BLaER1 treated with 17β-estradiol and CSF1 and Interleukin-3, amounts not matched to agents 10 nM and 100 nM (cell line): ENCODE data around the gene NR2C2.

Experiments
- H3K27ac ChIP-seq, 11 experiments: shearing (Covaris generic); formaldehyde crosslinking; 2 replicates each; pipeline ENCODE4 v1.8.1; 2022
- H3K27me3 ChIP-seq, 11 experiments: shearing (Covaris generic); formaldehyde crosslinking; 2 replicates each; pipeline ENCODE4 v1.8.1; 2022
- H3K36me3 ChIP-seq, 11 experiments: shearing (Covaris generic); formaldehyde crosslinking; 2 replicates each; pipeline ENCODE4 v1.8.1; 2022
- H3K4me1 ChIP-seq, 10 experiments: shearing (Covaris generic); formaldehyde crosslinking; 2 replicates each; pipeline ENCODE4 v1.8.1; 2022
- H3K4me2 ChIP-seq, 11 experiments: shearing (Covaris generic); formaldehyde crosslinking; 2 replicates each; pipeline ENCODE4 v1.8.1; 2022
- H3K4me3 ChIP-seq, 10 experiments: shearing (Covaris generic); formaldehyde crosslinking; 2 replicates each; pipeline ENCODE4 v1.8.1; 2022
- H3K9ac ChIP-seq, 11 experiments: shearing (Covaris generic); formaldehyde crosslinking; 2 replicates each; pipeline ENCODE4 v1.8.1; 2022
- H3K9me3 ChIP-seq, 11 experiments: shearing (Covaris generic); formaldehyde crosslinking; replicated peaks in 1 of 11; 2 replicates each; pipeline ENCODE4 v1.8.1; 2022
- H4K20me1 ChIP-seq, 11 experiments: shearing (Covaris generic); formaldehyde crosslinking; 2 replicates each; pipeline ENCODE4 v1.8.1; 2022
- Cebpa-rat ChIP-seq, 11 experiments: shearing (Covaris generic); IDR thresholded peaks; 2 replicates each; pipeline ENCODE4 v1.8.1; 2022

Gene NR2C2

DNA sequence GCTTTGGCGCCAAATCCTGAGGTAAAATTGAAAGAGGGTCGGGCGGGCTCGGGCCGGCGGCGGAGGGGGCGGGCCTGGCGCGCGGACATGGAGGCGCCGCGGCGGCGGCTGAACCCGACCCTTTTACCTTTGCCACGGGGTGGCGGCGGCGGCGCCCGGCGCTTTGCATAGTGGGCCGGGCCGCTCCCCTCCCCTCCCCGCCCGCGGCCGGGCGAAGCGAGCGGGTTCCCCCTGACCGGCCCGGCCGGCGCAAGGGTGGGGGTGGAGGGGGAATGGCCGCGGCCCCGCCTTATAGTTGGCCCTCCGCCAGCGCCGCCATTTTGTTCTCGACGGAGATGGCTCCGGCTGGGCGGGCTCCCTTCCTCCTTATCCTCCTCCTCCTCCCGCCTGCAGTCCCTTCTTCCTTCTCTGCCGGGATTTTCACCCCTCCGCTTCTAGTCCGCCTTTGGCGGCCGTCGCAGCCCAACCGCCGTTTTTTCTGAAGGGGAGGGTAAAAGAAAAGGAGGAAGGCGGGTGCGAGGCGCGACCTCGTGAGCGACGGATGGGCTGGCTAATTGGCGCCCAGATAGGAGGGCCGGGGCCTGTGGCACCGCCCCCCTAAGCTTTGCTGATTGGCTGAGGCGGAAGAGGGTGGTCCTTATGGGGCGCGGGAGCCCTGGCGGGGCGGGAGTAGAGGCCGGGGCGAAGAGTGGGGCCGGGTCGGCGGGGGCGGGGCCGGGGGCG, 664 bp downstream of the NR2C2 start:
- H3K36me3 ChIP-seq = peaks cover 26 to 63% (median 43%) of the 10 kb centered on the region in 11 experiments
- H3K27ac ChIP-seq = peak overlapping the region; percentile 92 to 99 (median 98)
- no peak for TF ChIP-seq Cebpa-rat (IDR thresholded peaks at IDR 0.05)
- peak overlapping the region; percentile 71 to 89 (median 77) for H3K4me3 ChIP-seq
- peak overlapping the region; percentile 25 to 95 (median 85); a peak in 12 of 22 replicates for H3K4me2 ChIP-seq
- H4K20me1 ChIP-seq = peaks cover 24 to 74% (median 48%) of the 10 kb centered on the region in 11 experiments; a peak in 19 of 22 replicates
- H3K4me1 ChIP-seq = peaks cover 29 to 44% (median 35%) of the 10 kb centered on the region in 10 experiments
- H3K9ac ChIP-seq = peak overlapping the region; percentile 89 to 99 (median 96)
- no peaks in the 10 kb centered on the region for H3K9me3 ChIP-seq
- no peaks in the 10 kb centered on the region for H3K27me3 ChIP-seq

DNA sequence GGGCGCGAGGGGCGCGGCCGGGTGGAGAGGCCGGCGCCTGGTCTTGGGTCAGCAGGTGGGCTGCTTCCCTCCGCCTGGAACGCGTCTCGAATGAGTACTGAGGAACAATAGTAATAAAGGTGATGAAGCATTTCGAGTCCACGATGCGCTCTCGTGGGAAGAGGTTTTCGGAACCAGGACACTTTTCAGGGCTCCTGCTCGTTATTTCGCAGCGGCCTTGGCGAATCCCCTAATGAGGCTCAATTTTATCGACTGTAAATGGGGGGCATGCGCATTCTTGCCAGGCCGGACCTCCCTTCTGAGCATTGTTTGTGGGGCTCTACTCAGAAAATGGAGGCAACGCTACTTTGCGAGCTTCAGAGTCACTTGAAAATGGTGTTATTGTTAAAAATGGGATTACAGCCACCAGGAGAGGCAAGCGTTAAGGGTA, 1.2 kb downstream of the NR2C2 start:
- no peak for TF ChIP-seq Cebpa-rat (IDR thresholded peaks at IDR 0.05)
- peak overlapping the region; percentile 62 to 99 (median 96) for H3K27ac ChIP-seq
- H3K4me1 ChIP-seq = peaks cover 29 to 42% (median 34%) of the 10 kb centered on the region in 10 experiments
- peaks cover 18 to 74% (median 48%) of the 10 kb centered on the region in 11 experiments; a peak in 19 of 22 replicates for H4K20me1 ChIP-seq
- H3K27me3 ChIP-seq = no peaks in the 10 kb centered on the region
- peak overlapping the region; percentile 75 to 99 (median 94) for H3K9ac ChIP-seq
- H3K4me2 ChIP-seq = peak overlapping the region; percentile 88 to 99 (median 96)
- H3K36me3 ChIP-seq = peaks cover 20 to 59% (median 42%) of the 10 kb centered on the region in 11 experiments
- no peaks in the 10 kb centered on the region for H3K9me3 ChIP-seq
- H3K4me3 ChIP-seq = peak overlapping the region; percentile 71 to 89 (median 77)

GRCh38 chr3:14949126-14949525, 1.7 kb downstream of the NR2C2 start:
- H3K27me3 ChIP-seq = no peaks in the 10 kb centered on the region
- peak overlapping the region; percentile 88 to 99 (median 96) for H3K4me2 ChIP-seq
- H3K9ac ChIP-seq = peak overlapping the region; percentile 75 to 99 (median 94)
- peaks cover 13 to 74% (median 45%) of the 10 kb centered on the region in 11 experiments; a peak in 17 of 22 replicates for H4K20me1 ChIP-seq
- TF ChIP-seq Cebpa-rat (IDR thresholded peaks at IDR 0.05) = no peak
- H3K4me3 ChIP-seq = peak overlapping the region; percentile 71 to 89 (median 77)
- H3K9me3 ChIP-seq = no peaks in the 10 kb centered on the region
- H3K36me3 ChIP-seq = peaks cover 17 to 55% (median 36%) of the 10 kb centered on the region in 11 experiments
- H3K4me1 ChIP-seq = peaks cover 29 to 37% (median 33%) of the 10 kb centered on the region in 10 experiments
- peak overlapping the region; percentile 62 to 99 (median 96); a peak in 21 of 22 replicates for H3K27ac ChIP-seq

DNA sequence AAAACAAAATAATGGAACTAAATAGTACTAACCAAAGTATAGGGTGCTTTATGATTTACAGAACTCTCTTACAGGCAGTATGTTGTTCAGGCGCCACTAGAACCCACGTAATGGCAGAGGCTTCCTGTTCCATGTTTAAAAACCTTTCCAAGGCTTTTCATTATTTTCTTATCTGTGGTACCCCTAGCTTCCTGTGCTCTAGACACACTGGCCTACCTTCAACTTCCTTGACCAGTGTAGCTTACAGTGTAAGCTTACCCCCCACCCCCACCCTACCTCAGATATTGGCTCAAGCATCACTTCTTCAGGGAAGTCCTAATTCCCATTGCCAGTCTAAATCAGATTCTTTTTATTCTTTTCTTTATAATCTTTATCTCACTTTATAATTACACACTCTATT, 2.9 kb downstream of the NR2C2 start:
- Histone ChIP-seq H3K9ac (no peak overlapping the region), H3K27me3 (no peaks in the 10 kb centered on the region), H4K20me1 (peaks cover 3 to 74% (median 41%) of the 10 kb centered on the region in 11 experiments; a peak in 16 of 22 replicates), H3K36me3 (peaks cover 5 to 47% (median 26%) of the 10 kb centered on the region in 11 experiments), H3K4me1 (peaks cover 27 to 36% (median 32%) of the 10 kb centered on the region in 10 experiments), H3K9me3 (no peaks in the 10 kb centered on the region), H3K27ac (no peak overlapping the region), H3K4me3 (no peak overlapping the region), H3K4me2 (peak overlapping the region in 10 of 11 experiments; percentile 3 to 98 (median 92); a peak in 12 of 22 replicates)
- TF ChIP-seq Cebpa-rat (IDR thresholded peaks at IDR 0.05) = no peak

DNA sequence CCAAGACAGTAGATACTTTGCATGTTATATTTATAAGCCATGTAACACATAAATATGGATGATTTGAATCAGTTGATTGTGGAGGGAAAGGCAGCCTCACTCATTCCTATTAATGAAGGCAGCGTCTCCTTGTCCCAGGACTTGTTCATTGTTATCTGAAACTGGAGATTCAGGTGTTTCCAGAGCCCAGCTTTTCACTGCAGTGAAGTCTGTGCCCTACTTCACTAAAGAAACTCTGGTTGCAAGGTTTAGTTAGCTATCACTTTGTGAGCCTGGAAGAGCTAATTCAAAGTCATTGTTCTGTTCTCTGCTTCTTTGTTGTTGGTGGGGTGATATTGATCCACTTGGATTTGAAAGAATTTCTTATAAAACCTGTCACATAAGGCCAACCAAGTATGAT, 9.8 kb downstream of the NR2C2 start:
- H3K36me3 ChIP-seq = peaks cover 21 to 51% (median 34%) of the 10 kb centered on the region in 11 experiments; a peak in 21 of 22 replicates
- no peaks in the 10 kb centered on the region for H3K27me3 ChIP-seq
- peak overlapping the region in 3 of 11 experiments; percentile 32 to 46 (median 37); a peak in 4 of 22 replicates for H3K4me2 ChIP-seq
- H4K20me1 ChIP-seq = peaks cover 0 to 96% (median 54%) of the 10 kb centered on the region in 11 experiments; a peak in 18 of 22 replicates
- no peak overlapping the region for H3K9ac ChIP-seq
- no peak overlapping the region for H3K27ac ChIP-seq
- no peak for TF ChIP-seq Cebpa-rat (IDR thresholded peaks at IDR 0.05)
- no peak overlapping the region for H3K4me3 ChIP-seq
- peaks cover 12 to 31% (median 18%) of the 10 kb centered on the region in 10 experiments; a peak in 19 of 20 replicates for H3K4me1 ChIP-seq
- no peaks in the 10 kb centered on the region for H3K9me3 ChIP-seq

- H3K4me2 ChIP-seq = peak overlapping the region in 6 of 11 experiments; percentile 30 to 46 (median 38); a peak in 11 of 22 replicates
Observed at GRCh38 chr3:14957925-14958324, 10.5 kb downstream of the NR2C2 start.

DNA sequence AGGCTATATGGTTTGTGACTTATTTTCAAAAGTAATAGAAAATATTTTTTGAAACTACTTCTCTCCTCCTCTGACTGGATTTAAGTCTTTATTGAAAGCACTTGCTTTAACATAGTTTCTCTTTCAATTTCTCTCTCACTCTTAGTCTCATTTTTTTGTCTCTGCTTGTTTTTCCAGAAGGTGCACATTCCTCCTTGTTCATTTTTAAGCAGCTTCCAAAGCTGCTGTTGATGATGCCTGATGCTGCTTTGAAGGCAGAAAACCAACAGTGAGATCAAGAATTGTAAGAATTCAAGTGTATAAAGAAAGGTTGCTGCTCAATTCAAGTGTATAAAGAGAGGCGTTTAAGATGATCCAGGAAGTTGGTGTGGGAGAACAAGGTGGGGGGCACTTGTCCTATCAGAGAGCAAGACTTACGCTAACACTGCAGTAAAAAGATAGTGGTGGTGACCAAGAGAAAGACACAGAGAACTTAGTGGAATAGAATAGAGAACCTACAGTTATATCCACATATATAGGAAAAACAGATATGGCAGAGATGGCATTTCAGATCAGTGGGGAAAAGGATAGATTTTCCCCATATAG, 12.1 kb downstream of the NR2C2 start:
- no peak overlapping the region for H3K4me3 ChIP-seq
- H3K27ac ChIP-seq = no peak overlapping the region
- peaks cover 4 to 86% (median 49%) of the 10 kb centered on the region in 11 experiments; a peak in 19 of 22 replicates for H4K20me1 ChIP-seq
- H3K27me3 ChIP-seq = no peaks in the 10 kb centered on the region
- peak overlapping the region in 2 of 11 experiments; percentile 16 to 26; a peak in 2 of 22 replicates for H3K4me2 ChIP-seq
- H3K4me1 ChIP-seq = peaks cover 12 to 31% (median 18%) of the 10 kb centered on the region in 10 experiments; a peak in 19 of 20 replicates
- peak overlapping the region in 2 of 11 experiments; percentile 13 to 19; a peak in 2 of 22 replicates for H3K9ac ChIP-seq
- H3K36me3 ChIP-seq = peaks cover 25 to 72% (median 40%) of the 10 kb centered on the region in 11 experiments
- no peaks in the 10 kb centered on the region for H3K9me3 ChIP-seq
- no peak for TF ChIP-seq Cebpa-rat (IDR thresholded peaks at IDR 0.05)

More at GRCh38 chr3:14957925-14958324, 10.5 kb downstream of the NR2C2 start:
- Histone ChIP-seq H3K4me1 (peaks cover 12 to 31% (median 18%) of the 10 kb centered on the region in 10 experiments; a peak in 19 of 20 replicates), H4K20me1 (peaks cover under 1 to 96% (median 52%) of the 10 kb centered on the region in 11 experiments; a peak in 19 of 22 replicates), H3K27me3 (no peaks in the 10 kb centered on the region), H3K9me3 (no peaks in the 10 kb centered on the region), H3K4me3 (no peak overlapping the region), H3K27ac (no peak overlapping the region), H3K36me3 (peaks cover 25 to 58% (median 34%) of the 10 kb centered on the region in 11 experiments), H3K9ac (no peak overlapping the region)
- no peak for TF ChIP-seq Cebpa-rat (IDR thresholded peaks at IDR 0.05)

- H3K4me3 ChIP-seq = no peak overlapping the region
- no peak overlapping the region for H3K9ac ChIP-seq
- H4K20me1 ChIP-seq = peaks cover 0 to 53% (median 25%) of the 10 kb centered on the region in 11 experiments; a peak in 17 of 22 replicates
- H3K27me3 ChIP-seq = no peaks in the 10 kb centered on the region
- no peak overlapping the region for H3K4me2 ChIP-seq
- H3K36me3 ChIP-seq = peaks cover 52 to 85% (median 63%) of the 10 kb centered on the region in 11 experiments
- H3K27ac ChIP-seq = no peak overlapping the region
- TF ChIP-seq Cebpa-rat (IDR thresholded peaks at IDR 0.05) = no peak
- H3K9me3 ChIP-seq = peaks cover 21 to 25% (median 22%) of the 10 kb centered on the region in 11 experiments
- H3K4me1 ChIP-seq = peaks cover 3 to 15% (median 8%) of the 10 kb centered on the region in 10 experiments; a peak in 15 of 20 replicates
Observed at GRCh38 chr3:14962762-14963161, 15.4 kb downstream of the NR2C2 start.
